HEK293 (cell line): ENCODE data around the gene CCSER1.
"Not testable (repeated sequence)": the region's sequence is repeated elsewhere in the genome, so short reads cannot be mapped to it uniquely, and the experiment has no call there.

Experiments
- CTCF ChIA-PET: fragments of 350-600 bp; formaldehyde crosslinking; extraction: SDS; loops from one replicate; lab custom pipeline; 2021; ENCODE audit warnings: antibody characterized with exemption; lab: Yijun Ruan, JAX
- POLR2A ChIA-PET: fragments of 300-600 bp; formaldehyde crosslinking; extraction: SDS; loops from one replicate; lab custom pipeline; 2020; ENCODE audit warnings: antibody characterized with exemption, inconsistent platforms; lab: Yijun Ruan, JAX
- H3K27ac ChIP-seq: fragments of 200-500 bp; sonication (Bioruptor generic); 2 replicates; pipeline ENCODE4 v1.5.1; 2014; ENCODE audit warnings: low read depth, low read length, control low read depth, inconsistent platforms; ENCODE audit errors: extremely low read depth
- H3K36me3 ChIP-seq, 2 experiments: fragments of 200-500 bp in 1 of 2; sonication (Bioruptor generic) in 1 of 2; 1 replicate in 1 of 2; 2 replicates in 1 of 2; pipeline ENCODE4 v1.5.1; 2014 to 2017; ENCODE audit warnings: inconsistent platforms in 2 of 2, low read length in 2 of 2; ENCODE audit not compliant: control insufficient read depth in 2 of 2, insufficient read depth in 1 of 2
- H3K4me1 ChIP-seq: fragments of 200-500 bp; sonication (Bioruptor generic); 2 replicates; pipeline ENCODE4 v1.5.1; 2014; ENCODE audit warnings: mild to moderate bottlenecking, low read length, inconsistent platforms; ENCODE audit not compliant: control insufficient read depth, insufficient read depth
- H3K4me3 ChIP-seq: 2 replicates; pipeline ENCODE4 v1.5.1; 2011; ENCODE audit warnings: low read depth, mild to moderate bottlenecking, control low read depth, low read length, moderate library complexity
- H3K9me3 ChIP-seq: fragments of 200-500 bp; sonication (Bioruptor generic); 2 replicates; pipeline ENCODE4 v1.5.1; 2014; ENCODE audit warnings: low read depth, low read length, inconsistent platforms; ENCODE audit not compliant: control insufficient read depth, insufficient read depth
- AEBP2 ChIP-seq: fragments of 450-650 bp; formaldehyde crosslinking; IDR thresholded peaks from 2 replicates; pipeline ENCODE4 v1.5.1; 2016; ENCODE audit warnings: missing biosample characterization, missing genetic modification characterization, borderline replicate concordance
- GLIS2 ChIP-seq: fragments of 450-650 bp; formaldehyde crosslinking; IDR thresholded peaks from 2 replicates; pipeline ENCODE4 v1.5.1; 2016; ENCODE audit warnings: missing biosample characterization, missing genetic modification characterization
- MEIS1 ChIP-seq: sonication (generic); formaldehyde crosslinking; IDR thresholded peaks from 2 replicates; pipeline ENCODE4 v1.8.1; 2022; ENCODE audit warnings: missing genetic modification reagents, mild to moderate bottlenecking, borderline replicate concordance
- PRDM2 ChIP-seq: fragments of 450-650 bp; formaldehyde crosslinking; IDR thresholded peaks from 2 replicates; pipeline ENCODE4 v1.5.1; 2016; ENCODE audit warnings: missing biosample characterization, missing genetic modification characterization, borderline replicate concordance
- SALL2 ChIP-seq: fragments of 450-650 bp; formaldehyde crosslinking; IDR thresholded peaks from 2 replicates; pipeline ENCODE4 v1.5.0; 2017; ENCODE audit warnings: missing biosample characterization, mild to moderate bottlenecking, missing genetic modification characterization, borderline replicate concordance
- SETDB1 ChIP-seq: IDR thresholded peaks from one replicate; pipeline ENCODE4 v1.6.1; 2017; ENCODE audit warnings: mild to moderate bottlenecking, low read length, moderate library complexity, mixed read lengths; ENCODE audit not compliant: insufficient read length
- WT1 ChIP-seq: fragments of 450-650 bp; formaldehyde crosslinking; IDR thresholded peaks from 2 replicates; pipeline ENCODE4 v1.5.1; 2016; ENCODE audit warnings: missing biosample characterization, missing genetic modification characterization
- ZBTB26 ChIP-seq: fragments of 450-650 bp; formaldehyde crosslinking; optimal IDR thresholded peaks from 2 replicates; pipeline ENCODE3; 2016; ENCODE audit warnings: missing biosample characterization, mild to moderate bottlenecking, missing genetic modification characterization
- ZBTB6 ChIP-seq: fragments of 450-650 bp; formaldehyde crosslinking; IDR thresholded peaks from 2 replicates; pipeline ENCODE4 v1.5.1; 2017; ENCODE audit warnings: missing biosample characterization, missing genetic modification characterization
- ZNF155 ChIP-seq: fragments of 450-650 bp; formaldehyde crosslinking; IDR thresholded peaks from 2 replicates; pipeline ENCODE4 v1.5.1; 2016; ENCODE audit warnings: missing biosample characterization, missing genetic modification characterization
- ZNF157 ChIP-seq: fragments of 450-650 bp; formaldehyde crosslinking; IDR thresholded peaks from 2 replicates; pipeline ENCODE4 v1.5.1; 2016; ENCODE audit warnings: missing biosample characterization, missing genetic modification characterization
- ZNF223 ChIP-seq: fragments of 450-650 bp; formaldehyde crosslinking; IDR thresholded peaks from 2 replicates; pipeline ENCODE4 v1.5.1; 2016; ENCODE audit warnings: missing biosample characterization, missing genetic modification characterization
- ZNF623 ChIP-seq: fragments of 450-650 bp; formaldehyde crosslinking; IDR thresholded peaks from 2 replicates; pipeline ENCODE4 v1.5.1; 2016; ENCODE audit warnings: missing biosample characterization, missing genetic modification characterization
- ZNF626 ChIP-seq: fragments of 450-650 bp; sonication (Bioruptor Pico); formaldehyde crosslinking; IDR thresholded peaks from 2 replicates; pipeline ENCODE4 v1.5.1; 2018; ENCODE audit warnings: missing biosample characterization, missing genetic modification characterization, inconsistent platforms
- ZNF645 ChIP-seq: fragments of 450-650 bp; formaldehyde crosslinking; IDR thresholded peaks from 2 replicates; pipeline ENCODE4; 2016; ENCODE audit warnings: missing biosample characterization, missing genetic modification characterization
- ZNF670 ChIP-seq: fragments of 450-650 bp; formaldehyde crosslinking; IDR thresholded peaks from 2 replicates; pipeline ENCODE4 v1.5.1; 2016; ENCODE audit warnings: missing biosample characterization, missing genetic modification characterization, low read depth
- ZXDB ChIP-seq: fragments of 450-650 bp; formaldehyde crosslinking; IDR thresholded peaks from 2 replicates; pipeline ENCODE4 v1.5.1; 2016; ENCODE audit warnings: missing biosample characterization, missing genetic modification characterization
- TF ChIP-seq, protein P1 (sequence below): fragments of 450-650 bp; formaldehyde crosslinking; IDR thresholded peaks from 2 replicates; pipeline ENCODE4 v1.5.1; 2016; ENCODE audit warnings: missing biosample characterization, missing genetic modification characterization, low read depth

The CCSER1 gene

DNA sequence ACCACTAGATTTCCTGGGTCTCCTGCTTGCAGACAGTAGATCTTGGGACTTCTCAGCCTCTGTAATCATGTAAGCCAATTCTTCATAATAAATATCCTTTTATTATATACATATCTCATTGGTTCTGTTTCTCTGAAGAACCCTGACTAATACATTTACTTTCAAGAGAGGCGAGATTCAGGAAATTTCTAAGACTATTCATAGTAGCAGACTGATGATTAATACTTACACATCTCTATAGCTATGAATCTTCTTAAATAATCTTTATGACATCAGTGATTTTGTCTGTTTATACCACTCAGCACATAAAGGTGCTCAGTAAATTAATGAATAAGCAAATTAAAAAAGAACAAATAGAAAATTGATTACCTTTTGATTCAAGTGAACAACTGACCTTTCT is 1494.3 kb downstream of the CCSER1 start (continued):
- TF ChIP-seq PRDM2 (tag by site-specific recombination): no peak
- TF ChIP-seq, protein P1, sequence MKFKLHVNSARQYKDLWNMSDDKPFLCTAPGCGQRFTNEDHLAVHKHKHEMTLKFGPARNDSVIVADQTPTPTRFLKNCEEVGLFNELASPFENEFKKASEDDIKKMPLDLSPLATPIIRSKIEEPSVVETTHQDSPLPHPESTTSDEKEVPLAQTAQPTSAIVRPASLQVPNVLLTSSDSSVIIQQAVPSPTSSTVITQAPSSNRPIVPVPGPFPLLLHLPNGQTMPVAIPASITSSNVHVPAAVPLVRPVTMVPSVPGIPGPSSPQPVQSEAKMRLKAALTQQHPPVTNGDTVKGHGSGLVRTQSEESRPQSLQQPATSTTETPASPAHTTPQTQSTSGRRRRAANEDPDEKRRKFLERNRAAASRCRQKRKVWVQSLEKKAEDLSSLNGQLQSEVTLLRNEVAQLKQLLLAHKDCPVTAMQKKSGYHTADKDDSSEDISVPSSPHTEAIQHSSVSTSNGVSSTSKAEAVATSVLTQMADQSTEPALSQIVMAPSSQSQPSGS (tag by site-specific recombination): no peak
- TF ChIP-seq ZNF155: no peak
- TF ChIP-seq GLIS2 (tag by site-specific recombination): no peak
- TF ChIP-seq AEBP2 (tag by site-specific recombination): no peak
- TF ChIP-seq MEIS1 (CRISPR knock-in tag): no peak
- no peak for TF ChIP-seq WT1 (tag by site-specific recombination)

- POLR2A ChIA-PET: no interaction called here
- H3K4me1 ChIP-seq: no peaks in the 10 kb centered on the region
- H3K4me3 ChIP-seq: no peak overlapping the region
- H3K9me3 ChIP-seq: no peaks in the 10 kb centered on the region
- CTCF ChIA-PET: no interaction called here
- no peak for TF ChIP-seq ZNF645 (tag by site-specific recombination)
- TF ChIP-seq ZNF626: no peak
- TF ChIP-seq ZXDB (tag by site-specific recombination): no peak
- TF ChIP-seq SETDB1: no peak
- TF ChIP-seq ZNF157 (tag by site-specific recombination): no peak
- TF ChIP-seq ZBTB26 (tag by site-specific recombination): no peak
- TF ChIP-seq ZNF623 (tag by site-specific recombination): no peak
- no peak for TF ChIP-seq SALL2 (tag by site-specific recombination)
- no peak for TF ChIP-seq ZBTB6 (tag by site-specific recombination)
- no peak for TF ChIP-seq ZNF223 (tag by site-specific recombination)
- TF ChIP-seq ZNF670: no peak
- no peak overlapping the region for H3K27ac ChIP-seq
- no peaks in the 10 kb centered on the region for H3K36me3 ChIP-seq
These were observed 1495.9 kb downstream of the CCSER1 start for GRCh38 chr4:91622925-91623602.

- H3K4me3 ChIP-seq, H3K4me1 ChIP-seq, H3K27ac ChIP-seq, H3K9me3 ChIP-seq, POLR2A ChIA-PET, CTCF ChIA-PET, H3K36me3 ChIP-seq: not testable (repeated sequence)
These were observed 1496.4 kb downstream of the CCSER1 start for GRCh38 chr4:91623603-91623967.
